Activated CD4-positive, alpha-beta T cell treated with anti-CD3 and anti-CD28 coated beads for 1 hour (primary cell): Measurements from ENCODE around the gene SLC2A11.
"Not testable (repeated sequence)": the region's sequence is repeated elsewhere in the genome, so short reads cannot be mapped to it uniquely, and the experiment has no call there.

Source experiments
- DNase-seq: peaks from one replicate; pipeline ENCODE4 v3.0.0-alpha.2; 2020

Gene SLC2A11

DNA sequence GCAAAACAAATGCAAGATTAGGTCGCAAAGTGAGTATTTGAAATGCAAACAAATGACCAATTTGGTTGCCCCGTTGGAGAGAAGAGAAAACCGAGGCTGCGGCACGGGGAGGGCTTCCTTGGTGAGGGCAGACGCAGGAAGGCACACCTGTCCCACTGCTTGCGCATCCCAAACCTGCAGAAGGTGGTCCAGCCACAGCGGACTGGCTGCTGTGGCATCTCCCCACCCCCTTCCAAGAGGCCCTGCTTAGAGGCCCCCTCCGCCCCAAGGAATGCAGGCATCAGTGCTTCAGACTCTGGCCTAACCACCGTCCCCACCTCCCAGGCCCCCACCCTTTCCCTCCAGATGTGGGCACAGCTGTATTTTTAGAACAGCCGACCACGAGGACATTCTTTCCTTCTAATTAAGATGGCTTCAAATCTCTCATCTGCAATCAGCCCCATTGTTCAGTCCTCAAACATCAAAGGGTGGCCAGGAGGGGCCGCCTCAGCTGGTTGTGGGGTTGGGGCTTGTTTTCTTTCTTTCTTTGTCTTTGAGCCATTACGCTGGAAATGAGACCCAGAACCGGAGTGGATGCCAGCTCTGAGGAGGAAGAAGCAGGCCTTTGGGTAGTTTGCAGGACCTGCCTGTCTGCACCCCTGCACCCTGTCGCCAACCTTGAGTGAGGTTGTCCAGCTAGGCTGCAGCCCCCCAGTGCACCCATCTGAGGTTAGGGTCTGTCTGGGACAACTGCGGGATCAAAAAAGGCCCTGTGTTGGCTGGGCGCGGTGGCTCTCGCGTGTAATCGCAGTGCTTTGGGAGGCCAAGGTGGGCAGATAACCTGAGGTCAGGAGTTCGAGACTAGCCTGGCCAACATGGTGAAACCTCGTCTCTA lies 9.4 kb upstream of the SLC2A11 start:
- DNase-seq: no peak

- DNase-seq: peak; percentile 78
Observed at GRCh38 chr22:23849009-23850006, 8.4 kb upstream of the SLC2A11 start.

- no peak for DNase-seq
Observed at GRCh38 chr22:23850136-23850611, 7.5 kb upstream of the SLC2A11 start.

- DNase-seq: no peak
Observed at GRCh38 chr22:23856721-23857605, 712 bp upstream of the SLC2A11 start.

DNA sequence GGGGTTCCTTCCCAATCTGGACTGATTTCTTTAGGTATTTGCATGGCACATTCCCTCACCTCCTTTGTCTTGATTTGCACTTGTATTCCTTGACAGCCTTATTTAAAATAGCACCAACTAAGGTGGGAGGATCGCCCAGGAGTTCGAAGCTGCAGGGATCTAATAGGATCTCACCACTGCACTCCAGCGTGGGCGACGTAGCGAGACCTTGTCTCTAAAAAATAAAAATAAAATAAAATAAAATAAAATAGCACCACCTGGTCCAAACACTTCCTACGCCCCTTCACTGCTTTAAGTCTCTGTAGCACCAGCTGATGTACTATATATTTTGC lies 775 bp downstream of the SLC2A11 start:
- no peak for DNase-seq

DNA sequence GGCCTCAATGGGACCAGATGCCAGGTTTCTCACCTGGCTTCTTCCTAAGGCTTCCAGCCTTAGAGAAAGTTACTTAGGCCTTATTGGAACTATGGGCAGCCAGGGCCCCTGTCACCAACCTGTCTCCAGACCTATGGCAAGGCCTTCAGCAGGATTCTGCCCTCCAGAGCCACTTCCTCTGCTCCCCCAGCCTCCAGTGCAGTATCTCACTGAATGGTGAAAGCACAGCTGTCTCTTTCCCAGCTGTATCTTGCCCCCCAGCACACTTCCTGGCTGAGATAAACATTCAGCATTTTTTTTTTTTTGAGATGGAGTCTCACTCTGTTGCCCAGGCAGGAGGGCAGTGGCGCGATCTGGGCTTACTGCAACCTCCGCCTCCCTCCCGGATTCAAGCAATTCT lies 1.5 kb downstream of the SLC2A11 start:
- DNase-seq: no peak

GRCh38 chr22:23860187-23860586 lies 2.5 kb downstream of the SLC2A11 start:
- DNase-seq: not testable (repeated sequence)

GRCh38 chr22:23862103-23862502 lies 4.4 kb downstream of the SLC2A11 start:
- DNase-seq: no peak

- DNase-seq: not testable (repeated sequence)
Observed at GRCh38 chr22:23864499-23865154, 7.0 kb downstream of the SLC2A11 start.

DNA sequence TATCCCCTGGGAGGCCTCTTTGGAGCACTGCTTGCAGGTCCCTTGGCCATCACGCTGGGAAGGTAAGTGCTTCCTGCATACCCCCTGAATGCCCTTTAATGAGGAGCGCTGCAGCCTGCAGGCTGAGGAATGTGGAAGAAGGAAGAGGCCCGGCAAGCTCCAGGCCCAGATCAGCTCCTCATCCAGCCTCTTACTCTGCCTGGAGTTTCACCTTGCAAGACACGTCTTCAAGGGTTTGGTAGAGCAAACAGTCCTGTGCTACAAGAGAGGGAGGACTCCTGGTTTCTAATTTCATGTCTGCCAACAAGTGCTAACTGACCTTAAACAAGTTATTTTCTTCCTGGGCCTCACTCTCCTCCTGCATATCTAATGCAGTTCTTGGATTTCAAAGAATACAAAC lies 10.9 kb downstream of the SLC2A11 start:
- DNase-seq: no peak

- no peak for DNase-seq
Observed at GRCh38 chr22:23874871-23875270, 17.2 kb downstream of the SLC2A11 start.

GRCh38 chr22:23875801-23876200 lies 18.1 kb downstream of the SLC2A11 start:
- DNase-seq: no peak

DNA sequence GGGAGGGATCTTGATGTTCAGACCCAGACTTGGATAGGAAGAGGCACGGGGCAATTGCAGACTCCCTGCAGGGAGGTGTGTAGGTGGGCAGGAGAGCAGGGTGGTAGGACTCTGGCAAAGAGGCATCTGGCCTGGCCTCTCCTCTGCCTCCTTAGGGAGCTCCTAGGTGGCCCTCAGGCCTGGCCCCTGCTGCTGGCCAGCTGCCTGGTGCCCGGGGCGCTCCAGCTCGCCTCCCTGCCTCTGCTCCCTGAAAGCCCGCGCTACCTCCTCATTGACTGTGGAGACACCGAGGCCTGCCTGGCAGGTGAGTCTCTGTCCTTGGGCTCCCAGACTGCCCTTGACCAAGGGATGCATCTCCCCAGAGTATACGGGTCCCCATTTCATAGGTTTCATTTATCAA lies 19.9 kb downstream of the SLC2A11 start:
- DNase-seq: no peak

DNA sequence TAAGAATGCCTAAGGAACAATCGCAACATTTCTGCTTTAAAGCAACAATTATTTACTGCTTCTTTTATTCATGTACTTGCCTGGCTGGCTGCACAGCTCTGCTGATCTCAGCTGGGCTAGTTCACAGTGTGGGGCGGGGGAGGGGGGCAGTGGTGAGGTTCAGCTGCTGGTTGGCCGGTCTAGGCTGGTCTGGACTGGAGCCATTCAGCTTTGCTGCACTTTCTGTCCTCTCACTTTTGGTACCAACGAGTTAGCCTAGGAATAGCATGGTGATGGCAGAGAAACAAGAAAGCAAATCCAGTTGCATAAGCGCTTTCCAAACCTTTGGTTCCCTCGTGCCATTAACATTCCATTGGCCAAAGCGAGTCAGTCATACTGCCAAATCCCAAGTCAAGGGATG lies 20.5 kb downstream of the SLC2A11 start:
- DNase-seq: no peak

GRCh38 chr22:23882370-23882769 lies 24.7 kb downstream of the SLC2A11 start:
- no peak for DNase-seq

DNA sequence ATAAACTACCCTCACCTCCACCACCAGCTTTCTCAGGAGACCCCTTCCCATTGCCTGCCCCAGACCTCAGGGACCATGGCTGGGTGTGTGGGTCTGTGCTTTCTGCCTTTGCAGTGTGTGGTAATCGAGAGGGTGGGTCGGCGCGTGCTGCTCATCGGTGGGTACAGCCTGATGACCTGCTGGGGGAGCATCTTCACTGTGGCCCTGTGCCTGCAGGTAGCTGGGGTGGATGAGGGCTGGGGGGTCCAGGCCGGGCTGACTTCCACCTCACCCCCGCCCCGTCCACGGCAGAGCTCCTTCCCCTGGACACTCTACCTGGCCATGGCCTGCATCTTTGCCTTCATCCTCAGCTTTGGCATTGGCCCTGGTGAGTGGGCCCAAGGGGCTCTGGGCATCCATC lies 26.0 kb downstream of the SLC2A11 start:
- no peak for DNase-seq

DNA sequence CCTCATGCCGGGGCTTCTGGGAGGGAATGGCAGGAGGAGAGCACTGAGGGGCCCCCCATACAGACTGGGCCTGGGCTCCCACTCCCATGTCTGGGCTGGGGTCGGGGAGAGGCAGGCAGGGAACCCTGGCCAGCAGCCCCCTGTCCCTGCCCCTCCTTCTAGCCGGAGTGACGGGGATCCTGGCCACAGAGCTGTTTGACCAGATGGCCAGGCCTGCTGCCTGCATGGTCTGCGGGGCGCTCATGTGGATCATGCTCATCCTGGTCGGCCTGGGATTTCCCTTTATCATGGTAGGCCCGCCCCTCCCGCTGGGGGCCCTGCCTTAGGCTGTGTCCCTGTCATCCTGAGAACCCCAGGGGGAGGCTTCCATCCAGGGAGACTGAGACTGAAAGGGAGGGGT lies 26.5 kb downstream of the SLC2A11 start:
- DNase-seq: no peak

DNA sequence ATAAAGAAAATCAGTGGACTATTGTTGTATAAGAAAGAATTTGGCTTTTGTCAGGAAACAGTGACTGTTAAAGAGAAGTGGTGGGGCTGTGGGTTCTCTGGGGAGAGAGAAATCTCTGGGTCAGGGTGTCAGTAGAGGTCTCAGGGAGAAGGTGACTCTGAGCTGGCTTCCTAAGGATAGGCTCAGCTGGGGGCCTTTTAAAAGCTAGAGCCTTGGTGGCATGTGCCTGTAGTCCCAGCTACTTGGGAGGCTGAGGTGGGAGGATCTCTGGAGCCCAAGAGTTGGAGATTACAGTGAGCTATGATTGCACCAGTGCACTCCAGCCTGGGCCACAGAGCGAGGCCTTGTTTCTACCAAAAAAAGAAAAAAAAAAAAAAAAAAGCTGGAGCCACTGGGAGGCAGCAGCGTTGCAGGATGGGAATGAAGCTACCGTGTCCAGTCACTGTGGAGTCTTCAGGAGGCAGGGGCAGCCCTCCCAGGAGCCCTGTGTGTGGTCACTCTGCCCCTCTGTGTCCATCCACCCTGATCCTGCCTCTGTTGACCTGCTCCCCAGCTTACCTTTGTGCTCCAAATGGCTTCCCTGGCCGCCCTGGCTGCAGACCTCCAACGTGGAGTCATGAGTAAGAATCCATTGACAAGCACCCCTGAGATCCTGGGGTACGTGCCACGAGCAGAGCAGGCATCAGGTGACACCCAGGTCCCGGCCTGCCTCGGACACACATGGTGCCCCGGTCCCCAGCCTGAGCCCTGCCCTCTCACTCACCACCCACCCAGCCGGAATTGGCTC lies 31.1 kb downstream of the SLC2A11 start:
- no peak for DNase-seq

GRCh38 chr22:23889620-23890019 lies 31.9 kb downstream of the SLC2A11 start:
- DNase-seq: no peak

GRCh38 chr22:23891726-23892125 lies 34.1 kb downstream of the SLC2A11 start:
- no peak for DNase-seq

GRCh38 chr22:23892130-23892529 lies 34.5 kb downstream of the SLC2A11 start:
- DNase-seq: no peak
